SK-N-SH (cell line): ENCODE results near the gene RPP14. TPM values are rescaled to one million over a fixed set of nuclear protein-coding genes. Genes with fewer than 3 reads are reported as not detected.

Source experiments
- CTCF ChIA-PET: fragments of 300-600, 350-600 bp; formaldehyde crosslinking; extraction: SDS; loops from one replicate; lab custom pipeline; 2021; lab: Yijun Ruan, JAX
- POLR2A ChIA-PET: fragments of 350-600 bp; sonication (Branson Sonifier 250); formaldehyde crosslinking; extraction: SDS; loops from one replicate; lab custom pipeline; 2020; ENCODE audit warnings: antibody characterized with exemption, inconsistent platforms; lab: Yijun Ruan, JAX
- DNase-seq: peaks from one replicate; pipeline ENCODE4 v3.0.0; 2012
- H2AFZ ChIP-seq: fragments of 200-600 bp; sonication (generic); 2 replicates; pipeline ENCODE4 v1.8.1; 2016; ENCODE audit warnings: antibody characterized with exemption, mild to moderate bottlenecking, low read depth
- H3F3A ChIP-seq: fragments of 200-600 bp; sonication (generic); replicated peaks from 2 replicates; pipeline ENCODE3; 2016; ENCODE audit warnings: antibody characterized with exemption, mild to moderate bottlenecking; ENCODE audit not compliant: insufficient read depth
- H3K27ac ChIP-seq, 2 experiments: fragments of 200-500 bp in 1 of 2; fragments of 200-600 bp in 1 of 2; sonication (Bioruptor generic) in 1 of 2; sonication (generic), shearing (Covaris generic) in 1 of 2; 2 replicates each; pipeline versions ENCODE4 v1.5.1 to v1.6.1; 2014 to 2016; ENCODE audit warnings: low read depth in 2 of 2, inconsistent platforms in 1 of 2, low read length in 1 of 2, mild to moderate bottlenecking in 1 of 2, mixed read lengths in 1 of 2
- H3K27me3 ChIP-seq: fragments of 200-600 bp; sonication (generic), shearing (Covaris generic); 2 replicates; pipeline ENCODE4 v1.6.1; 2016; ENCODE audit warnings: mixed run types; ENCODE audit not compliant: insufficient read depth
- H3K36me3 ChIP-seq, 2 experiments: fragments of 200-500 bp in 1 of 2; fragments of 200-600 bp in 1 of 2; sonication (Bioruptor generic) in 1 of 2; sonication (generic) in 1 of 2; replicated peaks in 1 of 2; 2 replicates each; pipeline versions ENCODE3 to v1.5.1; 2014 to 2016; ENCODE audit warnings: low read length in 1 of 2, mild to moderate bottlenecking in 1 of 2; ENCODE audit not compliant: insufficient read depth in 2 of 2, control insufficient read depth in 1 of 2
- H3K4me1 ChIP-seq, 2 experiments: fragments of 200-500 bp in 1 of 2; fragments of 200-600 bp in 1 of 2; sonication (Bioruptor generic) in 1 of 2; sonication (generic), shearing (Covaris generic) in 1 of 2; 2 replicates each; pipeline versions ENCODE4 v1.5.1 to v1.6.1; 2014 to 2016; ENCODE audit warnings: low read depth in 1 of 2, low read length in 1 of 2, mixed run types in 1 of 2; ENCODE audit not compliant: insufficient read depth in 2 of 2, control insufficient read depth in 1 of 2
- H3K4me2 ChIP-seq: fragments of 200-600 bp; sonication (generic), shearing (Covaris generic); 2 replicates; pipeline ENCODE4 v1.6.1; 2017; ENCODE audit warnings: mixed run types
- H3K4me3 ChIP-seq, 2 experiments: fragments of 200-500 bp in 1 of 2; fragments of 200-600 bp in 1 of 2; sonication (Bioruptor generic) in 1 of 2; sonication (generic), shearing (Covaris generic) in 1 of 2; 2 replicates each; pipeline versions ENCODE4 v1.5.1 to v1.8.1; 2014 to 2016; ENCODE audit warnings: low read depth in 2 of 2, inconsistent platforms in 1 of 2, low read length in 1 of 2, mild to moderate bottlenecking in 1 of 2, mixed read lengths in 1 of 2, moderate library complexity in 1 of 2
- H3K79me2 ChIP-seq: fragments of 200-600 bp; sonication (generic); 2 replicates; pipeline ENCODE4 v1.8.1; 2017; ENCODE audit warnings: mild to moderate bottlenecking; ENCODE audit not compliant: insufficient read depth
- H3K9ac ChIP-seq: fragments of 200-600 bp; sonication (generic); 2 replicates; pipeline ENCODE4 v1.6.1; 2017; ENCODE audit warnings: mixed run types
- H3K9me2 ChIP-seq: fragments of 200-600 bp; sonication (generic); 2 replicates; pipeline ENCODE4 v1.6.1; 2017; ENCODE audit warnings: mixed run types
- H3K9me3 ChIP-seq: fragments of 200-600 bp; sonication (generic); 2 replicates; pipeline ENCODE4 v1.6.1; 2017; ENCODE audit warnings: mixed run types, mild to moderate bottlenecking, moderate library complexity
- H4K20me1 ChIP-seq: fragments of 200-600 bp; sonication (generic); 2 replicates; pipeline ENCODE4 v1.6.1; 2017; ENCODE audit warnings: mild to moderate bottlenecking, mixed run types; ENCODE audit not compliant: insufficient read depth
- CHD2 ChIP-seq: fragments of 150-350 bp; IDR thresholded peaks from 2 replicates; pipeline ENCODE4 v1.6.1; 2018; ENCODE audit warnings: low read length; ENCODE audit not compliant: partially characterized antibody
- ELF1 ChIP-seq: IDR thresholded peaks from 2 replicates; pipeline ENCODE4 v1.4.0; 2012
- EP300 ChIP-seq, 2 experiments: IDR thresholded peaks; 2 replicates each; pipeline versions ENCODE4 v1.4.0 to v1.6.1; 2012; ENCODE audit warnings: borderline replicate concordance in 1 of 2, low read depth in 1 of 2, low read length in 1 of 2
- FOSL2 ChIP-seq: IDR thresholded peaks from 2 replicates; pipeline ENCODE4 v1.4.0; 2012; ENCODE audit warnings: low read depth, mild to moderate bottlenecking, moderate library complexity, borderline replicate concordance
- FOXJ3 ChIP-seq: sonication (generic); formaldehyde crosslinking; IDR thresholded peaks from 2 replicates; pipeline ENCODE4 v1.5.1; 2020; ENCODE audit warnings: mild to moderate bottlenecking, missing genetic modification reagents
- GABPA ChIP-seq: IDR thresholded peaks from 2 replicates; pipeline ENCODE4 v1.4.0; 2012; ENCODE audit warnings: low read depth, mild to moderate bottlenecking
- GATA2 ChIP-seq: sonication (generic); formaldehyde crosslinking; IDR thresholded peaks from 2 replicates; pipeline ENCODE4 v1.5.0; 2020; ENCODE audit warnings: mild to moderate bottlenecking, missing genetic modification reagents
- JUND ChIP-seq: IDR thresholded peaks from 2 replicates; pipeline ENCODE4 v1.4.0; 2012
- MEF2A ChIP-seq: IDR thresholded peaks from 2 replicates; pipeline ENCODE4 v1.4.0; 2012; ENCODE audit warnings: low read depth, borderline replicate concordance
- MXI1 ChIP-seq: IDR thresholded peaks from 2 replicates; pipeline ENCODE4 v1.6.1; 2012; ENCODE audit warnings: mild to moderate bottlenecking, low read depth, low read length, improper control_type of control experiment
- NRF1 ChIP-seq: IDR thresholded peaks from 2 replicates; pipeline ENCODE4 v1.6.1; 2012; ENCODE audit warnings: low read depth, mild to moderate bottlenecking, low read length
- RAD21 ChIP-seq: IDR thresholded peaks from 2 replicates; pipeline ENCODE4 v1.6.1; 2012; ENCODE audit warnings: mild to moderate bottlenecking, low read length
- RFX5 ChIP-seq: IDR thresholded peaks from 2 replicates; pipeline ENCODE4 v1.6.1; 2012; ENCODE audit warnings: mild to moderate bottlenecking, improper control_type of control experiment, low read length
- TAF1 ChIP-seq: IDR thresholded peaks from 2 replicates; pipeline ENCODE4 v1.6.1; 2012; ENCODE audit warnings: low read depth, mild to moderate bottlenecking, low read length, moderate library complexity, borderline replicate concordance
- TCF12 ChIP-seq: IDR thresholded peaks from 2 replicates; pipeline ENCODE4 v1.4.0; 2012
- TEAD4 ChIP-seq: IDR thresholded peaks from 2 replicates; pipeline ENCODE4 v1.4.0; 2012; ENCODE audit warnings: mild to moderate bottlenecking, borderline replicate concordance; ENCODE audit not compliant: insufficient read depth
- YY1 ChIP-seq: IDR thresholded peaks from 2 replicates; pipeline ENCODE4 v1.4.0; 2012; ENCODE audit warnings: low read depth, mild to moderate bottlenecking
- WGBS: methylation state at CpG from one replicate; pipeline ENCODE4 v1.1.6; 2017; ENCODE audit warnings: low lambda C conversion rate; 5-methylcytosine and 5-hydroxymethylcytosine counted together
- polyA plus RNA-seq, 3 experiments: library from polyadenylated mRNA; depleted of rRNA; stranded (reverse); fragments of >200 nt; gene quantifications; 2 replicates each; pipeline ENCODE4 v1.2.3, GENCODE V29; 2012
- TF ChIP-seq, protein P1 (sequence below): fragments of 150-350 bp; IDR thresholded peaks from 2 replicates; pipeline ENCODE4 v1.6.1; 2017; ENCODE audit warnings: antibody characterized with exemption, low read length, low read depth, borderline replicate concordance
- TF ChIP-seq, protein P2 (sequence below): IDR thresholded peaks from 2 replicates; pipeline ENCODE4 v1.4.0; 2012; ENCODE audit warnings: low read depth
- TF ChIP-seq, protein P3 (sequence below): IDR thresholded peaks from 2 replicates; pipeline ENCODE4; 2012
- TF ChIP-seq, protein P4 (sequence below): fragments of 200-600 bp; sonication (generic); IDR thresholded peaks from 2 replicates; pipeline ENCODE4 v1.6.1; 2017; ENCODE audit warnings: antibody characterized with exemption, mild to moderate bottlenecking, moderate library complexity

The RPP14 gene
- polyA plus RNA-seq, 1 of the 3 experiments (the other 2 are of a cell fraction): 8.3 TPM

DNA sequence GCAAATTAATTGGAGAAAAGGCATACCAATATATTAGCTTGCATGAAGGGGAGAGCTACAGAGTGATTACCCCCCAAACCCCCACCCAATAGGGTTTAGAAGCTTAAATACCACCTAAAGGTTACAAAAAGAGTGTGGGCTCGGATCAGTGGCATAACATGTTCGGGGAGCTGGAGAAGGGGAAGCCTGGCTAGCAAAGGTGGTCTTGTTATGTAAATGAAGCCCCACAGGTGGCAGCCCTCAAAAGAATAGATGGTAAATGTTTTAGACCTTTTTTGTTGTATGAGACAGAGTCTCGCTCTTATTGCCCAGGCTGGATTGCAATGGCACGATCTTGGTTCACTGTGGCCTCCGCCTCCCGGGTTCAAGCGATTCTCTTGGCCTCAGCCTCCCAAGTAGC is 15.7 kb downstream of the RPP14 start (continued):
- TF ChIP-seq TEAD4: no peak
- no peak for TF ChIP-seq NRF1
- TF ChIP-seq GABPA: no peak
- TF ChIP-seq ELF1: no peak
- no peak for TF ChIP-seq TAF1

DNA sequence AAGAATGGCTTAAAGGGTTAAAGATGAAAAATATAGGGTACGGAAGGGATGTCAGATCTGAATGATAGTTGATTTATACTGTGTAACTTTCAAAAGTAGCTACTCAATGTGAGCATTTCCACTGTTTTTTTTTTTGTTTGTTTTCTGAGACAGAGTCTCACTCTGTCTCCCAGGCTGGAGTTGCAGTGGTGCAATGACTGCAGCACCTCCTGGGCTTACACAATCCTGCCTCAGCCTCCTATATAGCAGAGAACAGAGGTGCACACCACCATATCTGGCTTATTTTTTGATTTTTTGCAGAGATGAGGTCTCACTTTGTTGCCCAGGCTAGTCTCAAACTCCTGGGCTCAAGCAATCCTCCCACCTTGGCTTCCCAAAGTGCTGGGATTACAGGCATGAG is 16.7 kb downstream of the RPP14 start:
- H3K9me3 ChIP-seq: no peaks in the 10 kb centered on the region
- H3K79me2 ChIP-seq: no peaks in the 10 kb centered on the region
- CTCF ChIA-PET: interaction anchor here (1.2 to 3.0 kb wide), 5 partner anchors 15 to 106 kb away, joined by 3 to 25 read pairs (median 6); partner anchors contain the start of genes HTD2 and RPP14
- H3K4me2 ChIP-seq: no peak overlapping the region
- H3K9ac ChIP-seq: no peak overlapping the region
- no peak overlapping the region for H3K27ac ChIP-seq
- H3F3A ChIP-seq: peaks cover 22% of the 10 kb centered on the region
- no peak overlapping the region for H3K4me3 ChIP-seq
- no peaks in the 10 kb centered on the region for H3K27me3 ChIP-seq
- H2AFZ ChIP-seq: no peak overlapping the region
- no peak for DNase-seq
- POLR2A ChIA-PET: interaction anchor here (0.6 kb wide), 1 partner anchor 82 kb away, joined by 4 read pairs; no protein-coding TSS in a partner anchor
- peaks cover 0 to 8% of the 10 kb centered on the region in 2 experiments; a peak in 1 of 4 replicates for H3K4me1 ChIP-seq
- H3K9me2 ChIP-seq: no peaks in the 10 kb centered on the region
- H3K36me3 ChIP-seq: peaks cover 16% of the 10 kb centered on the region in 2 experiments
- WGBS: 82% methylated on average over 1 of the region's 1 CpG
- TF ChIP-seq, protein P1, sequence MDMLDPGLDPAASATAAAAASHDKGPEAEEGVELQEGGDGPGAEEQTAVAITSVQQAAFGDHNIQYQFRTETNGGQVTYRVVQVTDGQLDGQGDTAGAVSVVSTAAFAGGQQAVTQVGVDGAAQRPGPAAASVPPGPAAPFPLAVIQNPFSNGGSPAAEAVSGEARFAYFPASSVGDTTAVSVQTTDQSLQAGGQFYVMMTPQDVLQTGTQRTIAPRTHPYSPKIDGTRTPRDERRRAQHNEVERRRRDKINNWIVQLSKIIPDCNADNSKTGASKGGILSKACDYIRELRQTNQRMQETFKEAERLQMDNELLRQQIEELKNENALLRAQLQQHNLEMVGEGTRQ: no peak
- TF ChIP-seq YY1 (no peak), EP300 (IDR thresholded peaks at IDR 0.05; ENCODE audit: borderline replicate concordance in 1 of 2, low read depth in 1 of 2, low read length in 1 of 2) (no peak), TCF12 (no peak)
- H4K20me1 ChIP-seq: no peaks in the 10 kb centered on the region

DNA sequence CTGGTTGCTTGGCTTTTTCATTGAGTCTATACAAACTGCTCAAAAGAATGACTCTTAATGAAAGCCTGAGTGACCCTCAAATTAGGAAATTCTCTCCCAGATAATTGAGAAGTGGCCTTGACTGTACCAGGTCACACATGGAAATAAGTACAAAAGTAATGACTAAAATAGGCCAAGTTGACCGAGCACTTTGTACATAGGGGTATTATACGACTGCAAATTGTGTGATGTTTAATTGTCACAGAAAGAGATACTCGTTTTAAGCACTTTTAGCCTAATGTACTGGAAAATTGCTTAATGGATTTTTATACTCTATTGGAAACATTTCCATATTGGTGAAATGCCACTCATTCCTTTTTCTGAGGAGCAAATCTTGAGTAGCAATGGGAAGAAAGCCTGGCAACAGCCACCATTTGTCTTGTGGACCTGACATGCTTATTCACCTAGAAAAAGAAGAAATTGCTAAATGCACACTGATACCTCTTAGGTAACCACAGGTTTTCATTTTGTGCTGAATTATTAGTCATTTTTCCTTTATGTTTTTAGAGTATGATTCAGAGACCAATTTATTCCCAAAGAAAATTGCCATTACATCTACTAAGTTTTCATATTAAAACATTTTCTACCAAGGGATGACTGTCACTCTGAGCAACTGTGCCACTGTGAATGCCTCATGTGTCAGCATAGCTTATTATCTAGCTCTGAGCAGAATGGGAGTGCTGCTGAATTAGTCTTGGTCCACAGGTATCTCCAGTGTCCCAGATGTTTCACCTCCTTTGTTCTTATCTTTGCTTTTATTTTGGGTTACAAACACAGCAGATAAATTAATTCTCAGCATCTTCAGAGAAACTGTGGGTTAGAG is 17.7 kb downstream of the RPP14 start:
- POLR2A ChIA-PET: no interaction called here
- Histone ChIP-seq H3K4me3 (no peak overlapping the region), H3F3A (peaks cover 19% of the 10 kb centered on the region), H3K36me3 (peaks cover 6 to 11% of the 10 kb centered on the region in 2 experiments), H3K27ac (peak overlapping the region in 1 of 2 experiments; percentile 3; a peak in 1 of 4 replicates), H2AFZ (no peak overlapping the region), H3K27me3 (no peaks in the 10 kb centered on the region), H3K79me2 (no peaks in the 10 kb centered on the region), H3K9me2 (no peaks in the 10 kb centered on the region), H3K4me2 (no peak overlapping the region), H4K20me1 (no peaks in the 10 kb centered on the region), H3K9ac (no peak overlapping the region), H3K9me3 (no peaks in the 10 kb centered on the region), H3K4me1 (peaks cover 0 to 8% of the 10 kb centered on the region in 2 experiments; a peak in 1 of 4 replicates)
- TF ChIP-seq MEF2A: no peak
- no peak for TF ChIP-seq CHD2
- TF ChIP-seq FOSL2: no peak
- no peak for TF ChIP-seq ELF1
- TF ChIP-seq MXI1: no peak
- TF ChIP-seq JUND: no peak
- TF ChIP-seq NRF1: no peak
- TF ChIP-seq, protein P2, sequence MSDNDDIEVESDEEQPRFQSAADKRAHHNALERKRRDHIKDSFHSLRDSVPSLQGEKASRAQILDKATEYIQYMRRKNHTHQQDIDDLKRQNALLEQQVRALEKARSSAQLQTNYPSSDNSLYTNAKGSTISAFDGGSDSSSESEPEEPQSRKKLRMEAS: no peak
- no peak for TF ChIP-seq RFX5
- TF ChIP-seq, protein P3, sequence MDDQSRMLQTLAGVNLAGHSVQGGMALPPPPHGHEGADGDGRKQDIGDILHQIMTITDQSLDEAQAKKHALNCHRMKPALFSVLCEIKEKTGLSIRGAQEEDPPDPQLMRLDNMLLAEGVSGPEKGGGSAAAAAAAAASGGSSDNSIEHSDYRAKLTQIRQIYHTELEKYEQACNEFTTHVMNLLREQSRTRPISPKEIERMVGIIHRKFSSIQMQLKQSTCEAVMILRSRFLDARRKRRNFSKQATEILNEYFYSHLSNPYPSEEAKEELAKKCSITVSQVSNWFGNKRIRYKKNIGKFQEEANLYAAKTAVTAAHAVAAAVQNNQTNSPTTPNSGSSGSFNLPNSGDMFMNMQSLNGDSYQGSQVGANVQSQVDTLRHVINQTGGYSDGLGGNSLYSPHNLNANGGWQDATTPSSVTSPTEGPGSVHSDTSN: no peak
- no peak for TF ChIP-seq GATA2 (CRISPR knock-in tag)
- TF ChIP-seq, protein P1: no peak
- TF ChIP-seq, protein P4, sequence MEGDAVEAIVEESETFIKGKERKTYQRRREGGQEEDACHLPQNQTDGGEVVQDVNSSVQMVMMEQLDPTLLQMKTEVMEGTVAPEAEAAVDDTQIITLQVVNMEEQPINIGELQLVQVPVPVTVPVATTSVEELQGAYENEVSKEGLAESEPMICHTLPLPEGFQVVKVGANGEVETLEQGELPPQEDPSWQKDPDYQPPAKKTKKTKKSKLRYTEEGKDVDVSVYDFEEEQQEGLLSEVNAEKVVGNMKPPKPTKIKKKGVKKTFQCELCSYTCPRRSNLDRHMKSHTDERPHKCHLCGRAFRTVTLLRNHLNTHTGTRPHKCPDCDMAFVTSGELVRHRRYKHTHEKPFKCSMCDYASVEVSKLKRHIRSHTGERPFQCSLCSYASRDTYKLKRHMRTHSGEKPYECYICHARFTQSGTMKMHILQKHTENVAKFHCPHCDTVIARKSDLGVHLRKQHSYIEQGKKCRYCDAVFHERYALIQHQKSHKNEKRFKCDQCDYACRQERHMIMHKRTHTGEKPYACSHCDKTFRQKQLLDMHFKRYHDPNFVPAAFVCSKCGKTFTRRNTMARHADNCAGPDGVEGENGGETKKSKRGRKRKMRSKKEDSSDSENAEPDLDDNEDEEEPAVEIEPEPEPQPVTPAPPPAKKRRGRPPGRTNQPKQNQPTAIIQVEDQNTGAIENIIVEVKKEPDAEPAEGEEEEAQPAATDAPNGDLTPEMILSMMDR: no peak
- TF ChIP-seq RAD21: no peak
- TF ChIP-seq FOXJ3 (CRISPR knock-in tag): no peak
- DNase-seq: no peak
- 80% methylated on average over 3 of the region's 3 CpGs for WGBS
- CTCF ChIA-PET: interaction anchor here (0.8 to 2.0 kb wide), 3 partner anchors 16 to 306 kb away, joined by 3 to 7 read pairs (median 5); no protein-coding TSS in a partner anchor
